SK-N-SH treated with all-trans-retinoic acid at 6 μM for 48 hours (cell line): ENCODE results near the gene ERRFI1.
"Not testable (repeated sequence)": the region's sequence is repeated elsewhere in the genome, so short reads cannot be mapped to it uniquely, and the experiment has no call there.

Experiments
- ATAC-seq: fragments of 200-7000 bp; cut with Tn5 transposase; 3 replicates; pipeline ENCODE4 v1.9.1; 2020; ENCODE audit warnings: mild to moderate bottlenecking, moderate library complexity
- ARNTL ChIP-seq: fragments of 450-650 bp; formaldehyde crosslinking; IDR thresholded peaks from 2 replicates; pipeline ENCODE4 v1.5.0; 2020; ENCODE audit warnings: low read depth, mild to moderate bottlenecking, moderate library complexity, borderline replicate concordance
- BACH2 ChIP-seq: fragments of 250-450 bp; sonication (Bioruptor Pico); IDR thresholded peaks from 2 replicates; pipeline ENCODE4 v1.9.0; 2021; ENCODE audit warnings: mild to moderate bottlenecking, borderline replicate concordance
- CREB5 ChIP-seq: fragments of 250-450 bp; sonication (Bioruptor Pico); IDR thresholded peaks from 2 replicates; pipeline ENCODE4 v1.5.1; 2020; ENCODE audit warnings: low read depth, mild to moderate bottlenecking, moderate library complexity
- CSRNP3 ChIP-seq: fragments of 250-450 bp; sonication (Bioruptor Pico); IDR thresholded peaks from 2 replicates; pipeline ENCODE4 v1.5.1; 2021; ENCODE audit warnings: mild to moderate bottlenecking, moderate library complexity
- GLIS3 ChIP-seq: fragments of 250-450 bp; sonication (Bioruptor Pico); IDR thresholded peaks from 2 replicates; pipeline ENCODE4 v1.5.0; 2020; ENCODE audit warnings: mild to moderate bottlenecking, moderate library complexity
- ISL1 ChIP-seq: fragments of 250-450 bp; sonication (Bioruptor Pico); IDR thresholded peaks from 2 replicates; pipeline ENCODE4 v2.1.2; 2022; ENCODE audit warnings: mild to moderate bottlenecking, moderate library complexity
- OSR1 ChIP-seq: fragments of 250-450 bp; sonication (Bioruptor Pico); IDR thresholded peaks from 2 replicates; pipeline ENCODE4 v1.8.0; 2022; ENCODE audit warnings: moderate library complexity, mild to moderate bottlenecking, inconsistent platforms
- POU6F1 ChIP-seq: fragments of 250-450 bp; sonication (Bioruptor Pico); IDR thresholded peaks from 2 replicates; pipeline ENCODE4 v1.8.0; 2021; ENCODE audit warnings: low read depth, mild to moderate bottlenecking, moderate library complexity, borderline replicate concordance
- RARB ChIP-seq: fragments of 250-450 bp; sonication (Bioruptor Pico); IDR thresholded peaks from 2 replicates; pipeline ENCODE4 v1.8.0; 2021; ENCODE audit warnings: mild to moderate bottlenecking, moderate library complexity
- TCF4 ChIP-seq: fragments of 250-450 bp; sonication (Bioruptor Pico); IDR thresholded peaks from 2 replicates; pipeline ENCODE4 v1.8.0; 2021; ENCODE audit warnings: mild to moderate bottlenecking, moderate library complexity, borderline replicate concordance
- TOX ChIP-seq: fragments of 250-450 bp; sonication (Bioruptor Pico); IDR thresholded peaks from 2 replicates; pipeline ENCODE4 v1.8.0; 2021; ENCODE audit warnings: mild to moderate bottlenecking, moderate library complexity, borderline replicate concordance
- TSHZ2 ChIP-seq: fragments of 250-450 bp; sonication (Bioruptor Pico); IDR thresholded peaks from 2 replicates; pipeline ENCODE4 v1.5.0; 2020; ENCODE audit warnings: mild to moderate bottlenecking, moderate library complexity
- ZC3H10 ChIP-seq: fragments of 250-450 bp; sonication (Bioruptor Pico); IDR thresholded peaks from 2 replicates; pipeline ENCODE4 v1.5.1; 2021; ENCODE audit warnings: mild to moderate bottlenecking, moderate library complexity
- ZFP30 ChIP-seq: fragments of 450-650 bp; formaldehyde crosslinking; IDR thresholded peaks from 2 replicates; pipeline ENCODE4 v1.5.0; 2022; ENCODE audit warnings: mild to moderate bottlenecking, moderate library complexity
- ZNF70 ChIP-seq: fragments of 450-650 bp; formaldehyde crosslinking; IDR thresholded peaks from 2 replicates; pipeline ENCODE4 v1.5.0; 2020; ENCODE audit warnings: mild to moderate bottlenecking, moderate library complexity
- ZNF8 ChIP-seq: fragments of 450-650 bp; formaldehyde crosslinking; IDR thresholded peaks from 2 replicates; pipeline ENCODE4 v1.5.0; 2020; ENCODE audit warnings: mild to moderate bottlenecking, moderate library complexity

Gene ERRFI1

GRCh38 chr1:8061673-8062386 is 35.7 kb upstream of the ERRFI1 start:
- no peak for TF ChIP-seq OSR1
- no peak for TF ChIP-seq ISL1 (CRISPR knock-in tag)
- no peak for TF ChIP-seq ZNF8
- TF ChIP-seq TSHZ2, result no peak
- peak; percentile 55 for ATAC-seq

- no peak for TF ChIP-seq OSR1
- TF ChIP-seq ISL1 (CRISPR knock-in tag), result peak; percentile 28; the same call in 1 of the 2 replicates
- TF ChIP-seq GLIS3 (CRISPR knock-in tag), result no peak
- peak; percentile 93 for ATAC-seq
These were observed 35.1 kb upstream of the ERRFI1 start for GRCh38 chr1:8061210-8061609.

- ATAC-seq, result no peak
These were observed 33.1 kb upstream of the ERRFI1 start for GRCh38 chr1:8059161-8059622.

GRCh38 chr1:8057779-8058178 is 31.7 kb upstream of the ERRFI1 start:
- not testable (repeated sequence) for ATAC-seq

More at GRCh38 chr1:8059161-8059622, 33.1 kb upstream of the ERRFI1 start:
- TF ChIP-seq BACH2 (no peak), CSRNP3 (CRISPR knock-in tag) (no peak), TOX (CRISPR knock-in tag) (no peak), POU6F1 (CRISPR knock-in tag) (no peak), ARNTL (CRISPR knock-in tag) (no peak), RARB (CRISPR knock-in tag) (no peak), ZFP30 (CRISPR knock-in tag) (no peak), ZNF70 (CRISPR knock-in tag) (no peak)

- 0 out of 2 replicates have a peak, but pooled peaks have one; percentile 33 for TF ChIP-seq CREB5 (CRISPR knock-in tag)
- TF ChIP-seq TCF4 (CRISPR knock-in tag), result no peak
- no peak for TF ChIP-seq POU6F1 (CRISPR knock-in tag)
- peak; percentile 43; the same call in 1 of the 2 replicates for TF ChIP-seq ZC3H10 (CRISPR knock-in tag)
- no peak for TF ChIP-seq ARNTL (CRISPR knock-in tag)
- peak; percentile 96 for TF ChIP-seq ISL1 (CRISPR knock-in tag)
- peak; percentile 87 for ATAC-seq
These were observed 29.9 kb upstream of the ERRFI1 start for GRCh38 chr1:8055973-8056372.
